Mesendoderm (in vitro differentiated cells): ENCODE results near the gene NME9.
A peak's percentile ranks its signal among the peaks of the same experiment; 100 is the strongest.

Experiments used
- DNase-seq: peaks from one replicate; pipeline ENCODE4 v3.0.0; 2013
- H2AK5ac ChIP-seq: 2 replicates; pipeline ENCODE4 v1.6.1; 2013; ENCODE audit warnings: low read length, inconsistent platforms
- H2BK120ac ChIP-seq: 2 replicates; pipeline ENCODE4 v1.6.1; 2013; ENCODE audit warnings: low read depth, mild to moderate bottlenecking, low read length, moderate library complexity, mixed read lengths
- H2BK15ac ChIP-seq: replicated peaks from 2 replicates; pipeline ENCODE4 v1.6.1; 2013; ENCODE audit warnings: low read depth, mild to moderate bottlenecking, moderate library complexity
- H2BK5ac ChIP-seq: 2 replicates; pipeline ENCODE4 v1.6.1; 2013; ENCODE audit warnings: low read length, inconsistent platforms
- H3K18ac ChIP-seq: 2 replicates; pipeline ENCODE4 v1.6.1; 2013; ENCODE audit warnings: mild to moderate bottlenecking, low read length, mixed read lengths
- H3K23ac ChIP-seq: one replicate; pipeline ENCODE4 v1.6.1; 2013; ENCODE audit warnings: low read length
- H3K27ac ChIP-seq: 2 replicates; pipeline ENCODE4 v1.5.1; 2013; ENCODE audit warnings: low read depth, mild to moderate bottlenecking, inconsistent platforms, low read length, moderate library complexity
- H3K27me3 ChIP-seq: 2 replicates; pipeline ENCODE4 v1.6.1; 2013; ENCODE audit warnings: low read length, control low read depth, mild to moderate bottlenecking, inconsistent platforms; ENCODE audit not compliant: insufficient read depth, poor library complexity
- H3K36me3 ChIP-seq: 2 replicates; pipeline ENCODE4 v1.6.1; 2013; ENCODE audit warnings: low read length, inconsistent platforms; ENCODE audit not compliant: control insufficient read depth, insufficient read depth
- H3K4ac ChIP-seq: one replicate; pipeline ENCODE4 v1.6.1; 2013; ENCODE audit warnings: low read depth, mild to moderate bottlenecking, low read length, moderate library complexity
- H3K4me1 ChIP-seq: 2 replicates; pipeline ENCODE4 v1.6.1; 2013; ENCODE audit warnings: low read depth, low read length, inconsistent platforms; ENCODE audit not compliant: control insufficient read depth
- H3K4me2 ChIP-seq: 2 replicates; pipeline ENCODE4 v1.6.1; 2013; ENCODE audit warnings: low read length
- H3K4me3 ChIP-seq: 2 replicates; pipeline ENCODE4 v1.5.1; 2013; ENCODE audit warnings: mild to moderate bottlenecking, low read length
- H3K56ac ChIP-seq: one replicate; pipeline ENCODE4 v1.6.1; 2013; ENCODE audit warnings: low read length
- H3K79me1 ChIP-seq: 2 replicates; pipeline ENCODE4 v1.6.1; 2013; ENCODE audit warnings: low read length, inconsistent platforms
- H3K79me2 ChIP-seq: 2 replicates; pipeline ENCODE4 v1.6.1; 2013; ENCODE audit warnings: mild to moderate bottlenecking, low read length; ENCODE audit not compliant: control insufficient read depth, insufficient read depth
- H3K9ac ChIP-seq: 2 replicates; pipeline ENCODE4 v1.6.1; 2013; ENCODE audit warnings: low read length, inconsistent platforms
- H4K5ac ChIP-seq: one replicate; pipeline ENCODE4 v1.6.1; 2013; ENCODE audit warnings: low read length
- H4K8ac ChIP-seq: one replicate; pipeline ENCODE4 v1.6.1; 2013; ENCODE audit warnings: low read depth, mild to moderate bottlenecking, control low read depth, low read length, moderate library complexity
- WGBS: extraction: QIAGEN DNeasy Blood & Tissue Kit; methylation state at CpG from one replicate; pipeline ENCODE4 v1.1.7; 2013; ENCODE audit warnings: low lambda C conversion rate, missing lambda C conversion rate; ENCODE audit not compliant: insufficient coverage; ENCODE audit errors: extremely low coverage; 5-methylcytosine and 5-hydroxymethylcytosine counted together

Gene NME9

DNA sequence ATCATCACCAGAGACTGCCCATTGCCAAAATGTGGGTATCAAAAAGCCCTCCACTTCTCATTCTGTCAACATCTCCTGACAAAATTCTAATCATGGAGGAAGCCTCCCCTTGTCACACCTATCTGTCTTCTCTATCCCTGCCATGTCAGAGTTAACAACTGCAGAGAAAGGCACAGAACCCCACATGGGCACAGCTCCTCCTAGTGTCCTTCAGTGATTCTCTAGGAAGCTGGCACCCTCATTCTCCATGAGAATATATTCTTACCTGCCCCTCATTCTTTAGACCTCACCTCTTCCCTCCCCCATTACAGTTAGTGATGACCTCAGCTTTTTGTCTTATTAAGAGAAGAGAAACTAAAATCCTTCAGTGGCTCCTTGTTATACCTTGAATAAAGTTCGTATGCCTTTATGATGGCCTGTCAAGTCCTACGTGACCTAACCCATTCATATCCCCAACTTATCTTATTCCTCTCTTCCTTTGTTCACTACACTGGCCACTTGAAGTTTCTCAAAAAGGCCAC, 44.6 kb downstream of the NME9 start:
- WGBS, result no CpG with 5 or more reads among the region's 2 CpGs
- H2BK5ac ChIP-seq, result no peak overlapping the region

DNA sequence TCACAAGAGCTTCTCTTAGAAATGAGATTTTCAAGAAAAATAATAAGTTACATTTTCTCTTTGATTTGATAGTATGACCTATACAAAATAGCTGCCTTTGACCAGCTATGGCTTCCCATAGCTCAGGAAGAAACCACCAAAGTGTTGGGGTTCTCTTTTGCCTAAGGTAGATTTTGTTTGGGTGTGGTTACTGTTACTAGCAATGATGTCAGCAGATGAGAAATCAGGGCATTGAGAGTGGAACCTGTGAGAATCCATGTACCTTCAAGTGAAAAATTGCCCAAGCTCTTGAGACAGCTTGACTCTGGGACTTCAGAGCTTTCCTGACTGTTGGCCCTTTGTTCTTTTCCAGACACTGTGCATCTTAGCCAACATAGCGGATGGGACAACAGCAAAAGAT, 45.6 kb downstream of the NME9 start:
- H3K79me1 ChIP-seq, result no peaks in the 10 kb centered on the region
- no peak overlapping the region for H4K8ac ChIP-seq
- H4K5ac ChIP-seq, result no peak overlapping the region
- H3K4me2 ChIP-seq, result no peak overlapping the region
- H3K56ac ChIP-seq, result no peak overlapping the region
- DNase-seq, result no peak
- H3K18ac ChIP-seq, result no peak overlapping the region
- no peak overlapping the region for H2BK15ac ChIP-seq
- no CpG with 5 or more reads among the region's 1 CpG for WGBS
- no peak overlapping the region for H3K9ac ChIP-seq
- no peak overlapping the region for H2BK5ac ChIP-seq
- H3K4me3 ChIP-seq, result no peak overlapping the region
- no peaks in the 10 kb centered on the region for H3K79me2 ChIP-seq
- no peak overlapping the region for H2AK5ac ChIP-seq
- H3K4ac ChIP-seq, result no peak overlapping the region
- no peaks in the 10 kb centered on the region for H3K4me1 ChIP-seq
- no peak overlapping the region for H2BK120ac ChIP-seq
- H3K23ac ChIP-seq, result no peak overlapping the region
- H3K27me3 ChIP-seq, result no peaks in the 10 kb centered on the region
- no peaks in the 10 kb centered on the region for H3K36me3 ChIP-seq
- no peak overlapping the region for H3K27ac ChIP-seq

More for the DNA sequence above, 44.6 kb downstream of the NME9 start:
- Histone ChIP-seq H3K79me2 (no peaks in the 10 kb centered on the region), H3K4me3 (no peak overlapping the region), H3K56ac (no peak overlapping the region), H3K23ac (no peak overlapping the region), H3K27me3 (no peaks in the 10 kb centered on the region), H3K27ac (no peak overlapping the region), H3K36me3 (no peaks in the 10 kb centered on the region), H3K4me1 (no peaks in the 10 kb centered on the region), H2BK15ac (no peak overlapping the region), H3K18ac (no peak overlapping the region), H2AK5ac (no peak overlapping the region), H4K8ac (no peak overlapping the region), H2BK120ac (no peak overlapping the region), H4K5ac (no peak overlapping the region), H3K9ac (no peak overlapping the region), H3K4me2 (no peak overlapping the region), H3K4ac (no peak overlapping the region), H3K79me1 (no peaks in the 10 kb centered on the region)
- DNase-seq, result peak; percentile 19

DNA sequence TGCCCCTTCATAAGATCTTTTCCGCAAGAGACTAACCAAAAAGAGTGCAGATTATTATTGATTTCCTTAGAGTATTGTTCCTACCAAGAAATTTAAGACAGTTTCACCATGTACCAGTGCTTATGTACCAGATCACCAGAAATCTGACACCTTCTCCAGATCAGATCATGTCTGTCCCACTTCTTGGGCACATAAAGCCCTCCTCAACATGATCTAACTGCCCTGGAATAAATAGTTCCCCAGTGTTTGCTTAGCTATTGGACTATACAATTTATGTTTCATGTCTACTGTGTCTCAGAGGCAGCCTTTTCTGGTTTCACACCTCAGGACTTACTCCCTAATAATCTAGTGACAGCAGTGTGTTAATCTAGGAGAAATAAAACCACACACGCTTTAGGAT, 46.8 kb downstream of the NME9 start:
- no peak overlapping the region for H3K4me3 ChIP-seq
- DNase-seq, result no peak
- no CpG with 5 or more reads among the region's 2 CpGs for WGBS

DNA sequence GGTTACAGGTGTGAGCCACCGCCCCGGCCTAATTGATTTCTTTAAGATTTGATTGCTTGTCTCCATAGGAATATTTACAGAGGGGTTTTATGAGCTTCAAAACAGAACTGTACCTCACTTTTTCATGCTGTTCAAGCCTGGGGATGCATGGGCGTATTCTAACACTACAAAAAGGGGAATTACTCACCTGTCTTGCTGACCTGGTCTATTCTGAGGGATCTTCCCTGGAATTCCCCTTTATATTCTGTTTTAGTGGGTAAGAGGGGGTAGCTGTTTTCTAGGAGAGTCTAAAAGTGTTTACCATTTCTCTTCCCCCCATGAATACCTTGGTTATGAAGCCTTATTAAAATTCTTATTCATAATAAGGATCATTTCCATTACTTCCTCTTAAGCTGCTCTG, 48.1 kb downstream of the NME9 start:
- Histone ChIP-seq H2BK120ac (no peak overlapping the region), H3K36me3 (no peaks in the 10 kb centered on the region), H4K5ac (no peak overlapping the region), H3K9ac (no peak overlapping the region), H3K23ac (no peak overlapping the region), H2AK5ac (no peak overlapping the region), H3K79me2 (no peaks in the 10 kb centered on the region), H4K8ac (no peak overlapping the region), H3K4me1 (no peaks in the 10 kb centered on the region), H2BK15ac (no peak overlapping the region), H3K4me2 (no peak overlapping the region), H3K79me1 (no peaks in the 10 kb centered on the region), H3K4ac (no peak overlapping the region), H3K27me3 (no peaks in the 10 kb centered on the region), H3K27ac (no peak overlapping the region), H3K56ac (no peak overlapping the region), H3K4me3 (no peak overlapping the region), H2BK5ac (no peak overlapping the region), H3K18ac (no peak overlapping the region)
- no CpG with 5 or more reads among the region's 3 CpGs for WGBS
- DNase-seq, result no peak

More for the DNA sequence above, 46.8 kb downstream of the NME9 start:
- no peak overlapping the region for H2AK5ac ChIP-seq
- no peaks in the 10 kb centered on the region for H3K79me2 ChIP-seq
- H3K27ac ChIP-seq, result no peak overlapping the region
- H3K9ac ChIP-seq, result no peak overlapping the region
- no peak overlapping the region for H2BK15ac ChIP-seq
- H3K4ac ChIP-seq, result no peak overlapping the region
- H2BK5ac ChIP-seq, result no peak overlapping the region
- H3K79me1 ChIP-seq, result no peaks in the 10 kb centered on the region
- no peak overlapping the region for H2BK120ac ChIP-seq
- no peaks in the 10 kb centered on the region for H3K27me3 ChIP-seq
- no peak overlapping the region for H3K56ac ChIP-seq
- H4K5ac ChIP-seq, result no peak overlapping the region
- no peaks in the 10 kb centered on the region for H3K4me1 ChIP-seq
- H3K23ac ChIP-seq, result no peak overlapping the region
- no peak overlapping the region for H3K4me2 ChIP-seq
- H3K36me3 ChIP-seq, result no peaks in the 10 kb centered on the region
- no peak overlapping the region for H4K8ac ChIP-seq
- no peak overlapping the region for H3K18ac ChIP-seq

DNA sequence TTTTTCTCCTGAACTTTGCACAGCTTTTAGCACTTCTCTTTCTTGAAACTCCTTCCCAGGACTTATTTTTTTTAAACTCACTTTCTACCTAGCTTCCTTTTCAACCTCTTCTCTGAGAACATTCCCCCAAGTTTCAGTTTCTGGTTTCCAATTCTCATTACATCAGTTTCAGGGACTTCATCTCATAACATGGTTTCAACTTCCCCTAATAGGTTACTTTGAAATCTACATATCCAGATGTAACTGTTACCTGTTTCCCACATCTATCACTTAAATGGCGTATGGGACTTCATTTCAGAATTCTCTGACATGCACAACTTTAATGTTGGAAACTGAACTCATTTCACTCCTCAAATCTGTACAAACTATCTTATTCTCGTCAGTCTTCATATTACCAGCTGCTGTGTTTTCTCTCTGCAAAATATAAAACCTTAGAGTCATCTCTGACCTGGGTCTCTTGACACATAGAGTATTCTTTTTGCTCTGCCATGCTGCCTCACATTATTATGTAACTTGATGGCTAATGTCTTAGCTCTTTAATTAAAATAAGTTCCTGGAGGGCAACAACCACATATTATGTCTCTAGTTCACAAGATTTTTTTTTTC, 58.4 kb downstream of the NME9 start:
- Histone ChIP-seq H2BK5ac (no peak overlapping the region), H3K23ac (no peak overlapping the region), H4K5ac (no peak overlapping the region), H2BK120ac (no peak overlapping the region), H3K56ac (no peak overlapping the region), H4K8ac (no peak overlapping the region), H3K79me1 (no peaks in the 10 kb centered on the region), H2AK5ac (no peak overlapping the region), H3K18ac (no peak overlapping the region), H3K4me2 (no peak overlapping the region), H2BK15ac (no peak overlapping the region), H3K27ac (no peak overlapping the region), H3K79me2 (no peaks in the 10 kb centered on the region), H3K9ac (no peak overlapping the region), H3K4me1 (no peaks in the 10 kb centered on the region), H3K4me3 (no peak overlapping the region), H3K4ac (no peak overlapping the region), H3K36me3 (peaks cover 3% of the 10 kb centered on the region), H3K27me3 (no peaks in the 10 kb centered on the region)
- no peak for DNase-seq
- WGBS, result no CpG with 5 or more reads among the region's 2 CpGs

DNA sequence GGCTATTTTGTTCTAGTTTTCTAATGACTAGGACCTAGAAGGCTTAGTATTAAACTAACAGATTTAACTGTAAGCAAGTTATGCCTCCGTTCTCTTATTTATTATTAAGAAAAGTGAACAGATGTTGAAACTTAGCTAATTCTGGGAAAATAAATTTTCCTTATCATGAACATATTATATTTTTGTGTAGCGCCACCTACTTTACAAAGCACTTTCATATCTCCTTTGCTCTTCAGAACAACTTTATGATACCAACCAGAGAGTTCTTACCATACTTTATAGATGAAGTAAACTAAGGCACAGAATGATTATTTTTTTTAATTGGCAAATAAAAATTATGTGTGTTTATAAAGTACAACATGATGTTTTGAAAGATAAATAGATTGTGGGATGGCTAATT, 59.4 kb downstream of the NME9 start:
- Histone ChIP-seq H4K5ac (no peak overlapping the region), H2BK120ac (no peak overlapping the region), H2BK5ac (no peak overlapping the region), H3K79me1 (no peaks in the 10 kb centered on the region), H4K8ac (no peak overlapping the region), H3K18ac (no peak overlapping the region), H3K23ac (no peak overlapping the region), H3K4me2 (no peak overlapping the region), H2AK5ac (no peak overlapping the region), H3K4me1 (no peaks in the 10 kb centered on the region), H3K79me2 (no peaks in the 10 kb centered on the region), H3K56ac (no peak overlapping the region), H3K27me3 (no peaks in the 10 kb centered on the region), H3K4ac (no peak overlapping the region), H2BK15ac (no peak overlapping the region), H3K27ac (no peak overlapping the region), H3K9ac (no peak overlapping the region), H3K4me3 (no peak overlapping the region), H3K36me3 (peaks cover 3% of the 10 kb centered on the region)
- DNase-seq, result no peak
- WGBS, result no CpG with 5 or more reads among the region's 2 CpGs
